ENCODE data around the gene CCDC158. TPM values are rescaled to one million over a fixed set of nuclear protein-coding genes. Genes with fewer than 3 reads are reported as not detected.
"Not testable (repeated sequence)": the region's sequence is repeated elsewhere in the genome, so short reads cannot be mapped to it uniquely, and the experiment has no call there.

Gene CCDC158
- total RNA-seq, 4 donors from 2014 or later, result 1.2 to 2.6 (median 1.5) TPM

- H3K4me1 ChIP-seq, result no peaks in the 10 kb centered on the region
- no peak overlapping the region for H3K27ac ChIP-seq
- no peaks in the 10 kb centered on the region for H3K36me3 ChIP-seq
- H3K4me3 ChIP-seq, result no peak overlapping the region
- peaks cover 0 to 20% (median 0%) of the 10 kb centered on the region in 3 donors for H3K9me3 ChIP-seq
- TF ChIP-seq CTCF (IDR thresholded peaks at IDR 0.05), result no peak
- TF ChIP-seq EP300 (IDR thresholded peaks at IDR 0.05), result no peak
- no peak for TF ChIP-seq POLR2A (IDR thresholded peaks at IDR 0.05)
- no peak for TF ChIP-seq POLR2AphosphoS5 (IDR thresholded peaks at IDR 0.05)
- WGBS, 2 donors (ENCODE audit: low coverage in 1 of 2), result 60% methylated on average over 2 of the region's 2 CpGs; no CpG with 5 or more reads in 1 of the 2 donors
- no peak for ATAC-seq
- no peaks in the 10 kb centered on the region for H3K27me3 ChIP-seq
Measured at GRCh38 chr4:76293772-76294171, 127.2 kb downstream of the CCDC158 start.

- Histone ChIP-seq H3K4me1 (no peaks in the 10 kb centered on the region), H3K9me3 (peaks cover 0 to 13% (median 0%) of the 10 kb centered on the region in 3 donors), H3K4me3 (no peak overlapping the region), H3K27ac (no peak overlapping the region), H3K27me3 (no peaks in the 10 kb centered on the region), H3K36me3 (no peaks in the 10 kb centered on the region)
- TF ChIP-seq CTCF (IDR thresholded peaks at IDR 0.05), result no peak
- TF ChIP-seq EP300 (IDR thresholded peaks at IDR 0.05), result no peak
- no peak for TF ChIP-seq POLR2AphosphoS5 (IDR thresholded peaks at IDR 0.05)
- TF ChIP-seq POLR2A (IDR thresholded peaks at IDR 0.05), result no peak
- ATAC-seq, result no peak
- WGBS, 2 donors (ENCODE audit: low coverage in 1 of 2), result 84 to 100% methylated on average over 2 to 3 of the region's 3 CpGs
Measured at GRCh38 chr4:76292730-76293129, 128.2 kb downstream of the CCDC158 start.

- not testable (repeated sequence) for H3K4me1 ChIP-seq, H3K4me3 ChIP-seq, H3K36me3 ChIP-seq, H3K27ac ChIP-seq, H3K9me3 ChIP-seq, H3K27me3 ChIP-seq, ATAC-seq
- 86 to 88% methylated on average over 3 of the region's 3 CpGs for WGBS, 2 donors (ENCODE audit: low coverage in 1 of 2)
Measured at GRCh38 chr4:76287811-76288210, 133.1 kb downstream of the CCDC158 start.

- TF ChIP-seq EP300 (IDR thresholded peaks at IDR 0.05) (no peak), POLR2A (IDR thresholded peaks at IDR 0.05) (no peak)
- Histone ChIP-seq H3K27ac (no peak overlapping the region), H3K27me3 (no peaks in the 10 kb centered on the region), H3K4me1 (no peaks in the 10 kb centered on the region), H3K4me3 (no peak overlapping the region), H3K36me3 (no peaks in the 10 kb centered on the region), H3K9me3 (peaks cover 0 to 4% (median 0%) of the 10 kb centered on the region in 3 donors)
- 25 to 79% methylated on average over 1 to 4 of the region's 4 CpGs for WGBS, 2 donors (ENCODE audit: low coverage in 1 of 2)
- no peak for ATAC-seq
Measured at GRCh38 chr4:76283900-76284299, 137.0 kb downstream of the CCDC158 start.

GRCh38 chr4:76282941-76283689, 137.8 kb downstream of the CCDC158 start:
- ATAC-seq, result no peak

GRCh38 chr4:76281594-76281993, 139.3 kb downstream of the CCDC158 start:
- not testable (repeated sequence) for H3K27ac ChIP-seq, ATAC-seq
- 67 to 90% methylated on average over 3 to 4 of the region's 6 CpGs for WGBS, 2 donors (ENCODE audit: low coverage in 1 of 2)

More at GRCh38 chr4:76282941-76283689, 137.8 kb downstream of the CCDC158 start:
- Histone ChIP-seq H3K36me3 (no peaks in the 10 kb centered on the region), H3K4me3 (no peak overlapping the region), H3K9me3 (peaks cover 0 to 4% (median 0%) of the 10 kb centered on the region in 3 donors), H3K4me1 (no peaks in the 10 kb centered on the region), H3K27me3 (no peaks in the 10 kb centered on the region), H3K27ac (no peak overlapping the region)
- 75 to 77% methylated on average over 5 to 6 of the region's 6 CpGs for WGBS, 2 donors (ENCODE audit: low coverage in 1 of 2)
- TF ChIP-seq POLR2AphosphoS5 (IDR thresholded peaks at IDR 0.05) (no peak), EP300 (IDR thresholded peaks at IDR 0.05) (no peak), CTCF (IDR thresholded peaks at IDR 0.05) (no peak), POLR2A (IDR thresholded peaks at IDR 0.05) (no peak)

More at GRCh38 chr4:76281594-76281993, 139.3 kb downstream of the CCDC158 start:
- not testable (repeated sequence) for H3K4me1 ChIP-seq, H3K9me3 ChIP-seq, H3K36me3 ChIP-seq, H3K4me3 ChIP-seq, H3K27me3 ChIP-seq

Data from gastroesophageal sphincter (tissue), 4 donors.